ENCODE results near the gene UBE2J2.
A peak's percentile ranks its signal among the peaks of the same experiment; 100 is the strongest.

UBE2J2 gene

GRCh38 chr1:1278620-1279019 is 5.0 kb upstream of the UBE2J2 start:
- Histone ChIP-seq H3K4me1 (ENCODE audit: control extremely low read depth in 1 of 4, control insufficient read depth in 4 of 4, insufficient read depth in 4 of 4, low read length in 3 of 4) (peaks cover 0 to 10% (median 10%) of the 10 kb centered on the region in 4 experiments), H3K27me3 (replicated peaks in 2 of 5; ENCODE audit: control insufficient read depth in 4 of 5, insufficient read depth in 5 of 5, low read length in 4 of 5) (no peaks in the 10 kb centered on the region), H3K27ac (ENCODE audit: insufficient read depth in 1 of 2, low read depth in 1 of 2, low read length in 2 of 2, poor library complexity in 1 of 2, severe bottlenecking in 2 of 2) (no peak overlapping the region), H3K36me3 (ENCODE audit: control insufficient read depth in 4 of 4, insufficient read depth in 4 of 4, low read length in 3 of 4) (no peaks in the 10 kb centered on the region), H3K4me3 (ENCODE audit: control insufficient read depth in 1 of 7, extremely low read depth in 1 of 7, insufficient read depth in 4 of 7, low read depth in 2 of 7, low read length in 6 of 7) (no peak overlapping the region), H3K9me3 (ENCODE audit: control extremely low read depth in 1 of 5, control insufficient read depth in 4 of 5, insufficient read depth in 2 of 5, low read depth in 1 of 5, low read length in 4 of 5) (no peaks in the 10 kb centered on the region)
- 100% methylated on average over 7 of the region's 13 CpGs for WGBS (ENCODE audit: insufficient coverage)
- DNase-seq, result no peak
- ChIA-PET POLR2A (no interaction called here), CTCF (interaction anchor here (1.2 kb wide), 1 partner anchor 12 kb away, joined by 4 read pairs; no protein-coding TSS in a partner anchor)

GRCh38 chr1:1275836-1276235 is 2.2 kb upstream of the UBE2J2 start:
- POLR2A ChIA-PET, result no interaction called here
- CTCF ChIA-PET, result interaction anchor here (0.6 kb wide), 1 partner anchor 11 kb away, joined by 3 read pairs; no protein-coding TSS in a partner anchor

GRCh38 chr1:1274931-1275431 is 1.3 kb upstream of the UBE2J2 start:
- no peak overlapping the region for H3K27ac ChIP-seq (ENCODE audit: insufficient read depth in 1 of 2, low read depth in 1 of 2, low read length in 2 of 2, poor library complexity in 1 of 2, severe bottlenecking in 2 of 2)
- DNase-seq, result no peak
- H3K27me3 ChIP-seq (replicated peaks in 2 of 5; ENCODE audit: control insufficient read depth in 4 of 5, insufficient read depth in 5 of 5, low read length in 4 of 5), result no peaks in the 10 kb centered on the region
- over 99% methylated on average over 11 of the region's 15 CpGs for WGBS (ENCODE audit: insufficient coverage)
- ChIA-PET CTCF (no interaction called here), POLR2A (no interaction called here)
- H3K9me3 ChIP-seq (ENCODE audit: control extremely low read depth in 1 of 5, control insufficient read depth in 4 of 5, insufficient read depth in 2 of 5, low read depth in 1 of 5, low read length in 4 of 5), result no peaks in the 10 kb centered on the region
- peaks cover 4 to 34% (median 26%) of the 10 kb centered on the region in 4 experiments for H3K4me1 ChIP-seq (ENCODE audit: control extremely low read depth in 1 of 4, control insufficient read depth in 4 of 4, insufficient read depth in 4 of 4, low read length in 3 of 4)
- peaks cover 0 to 14% (median 2%) of the 10 kb centered on the region in 4 experiments for H3K36me3 ChIP-seq (ENCODE audit: control insufficient read depth in 4 of 4, insufficient read depth in 4 of 4, low read length in 3 of 4)
- H3K4me3 ChIP-seq (ENCODE audit: control insufficient read depth in 1 of 7, extremely low read depth in 1 of 7, insufficient read depth in 4 of 7, low read depth in 2 of 7, low read length in 6 of 7), result peak overlapping the region in 4 of 7 experiments; percentile 66 to 89 (median 76)

More at GRCh38 chr1:1275836-1276235, 2.2 kb upstream of the UBE2J2 start:
- H3K4me1 ChIP-seq (ENCODE audit: control extremely low read depth in 1 of 4, control insufficient read depth in 4 of 4, insufficient read depth in 4 of 4, low read length in 3 of 4), result peaks cover 4 to 31% (median 25%) of the 10 kb centered on the region in 4 experiments
- WGBS (ENCODE audit: insufficient coverage), result 95% methylated on average over 6 of the region's 9 CpGs
- H3K9me3 ChIP-seq (ENCODE audit: control extremely low read depth in 1 of 5, control insufficient read depth in 4 of 5, insufficient read depth in 2 of 5, low read depth in 1 of 5, low read length in 4 of 5), result no peaks in the 10 kb centered on the region
- no peak overlapping the region for H3K4me3 ChIP-seq (ENCODE audit: control insufficient read depth in 1 of 7, extremely low read depth in 1 of 7, insufficient read depth in 4 of 7, low read depth in 2 of 7, low read length in 6 of 7)
- H3K36me3 ChIP-seq (ENCODE audit: control insufficient read depth in 4 of 4, insufficient read depth in 4 of 4, low read length in 3 of 4), result peaks cover 0 to 6% (median 2%) of the 10 kb centered on the region in 4 experiments
- H3K27ac ChIP-seq (ENCODE audit: insufficient read depth in 1 of 2, low read depth in 1 of 2, low read length in 2 of 2, poor library complexity in 1 of 2, severe bottlenecking in 2 of 2), result no peak overlapping the region
- H3K27me3 ChIP-seq (replicated peaks in 2 of 5; ENCODE audit: control insufficient read depth in 4 of 5, insufficient read depth in 5 of 5, low read length in 4 of 5), result no peaks in the 10 kb centered on the region
- DNase-seq, result no peak

GRCh38 chr1:1274299-1274930 is 761 bp upstream of the UBE2J2 start:
- Histone ChIP-seq H3K36me3 (ENCODE audit: control insufficient read depth in 4 of 4, insufficient read depth in 4 of 4, low read length in 3 of 4) (peaks cover 0 to 19% (median 2%) of the 10 kb centered on the region in 4 experiments), H3K27me3 (replicated peaks in 2 of 5; ENCODE audit: control insufficient read depth in 4 of 5, insufficient read depth in 5 of 5, low read length in 4 of 5) (no peaks in the 10 kb centered on the region), H3K4me1 (ENCODE audit: control extremely low read depth in 1 of 4, control insufficient read depth in 4 of 4, insufficient read depth in 4 of 4, low read length in 3 of 4) (peaks cover 4 to 34% (median 26%) of the 10 kb centered on the region in 4 experiments), H3K9me3 (ENCODE audit: control extremely low read depth in 1 of 5, control insufficient read depth in 4 of 5, insufficient read depth in 2 of 5, low read depth in 1 of 5, low read length in 4 of 5) (no peaks in the 10 kb centered on the region), H3K4me3 (ENCODE audit: control insufficient read depth in 1 of 7, extremely low read depth in 1 of 7, insufficient read depth in 4 of 7, low read depth in 2 of 7, low read length in 6 of 7) (peak overlapping the region; percentile 62 to 89 (median 72)), H3K27ac (ENCODE audit: insufficient read depth in 1 of 2, low read depth in 1 of 2, low read length in 2 of 2, poor library complexity in 1 of 2, severe bottlenecking in 2 of 2) (peak overlapping the region in 1 of 2 experiments; percentile 61)
- ChIA-PET POLR2A (no interaction called here), CTCF (interaction anchor here (1.2 to 1.4 kb wide), 2 partner anchors 16 to 18 kb away, joined by 4 to 5 read pairs; no protein-coding TSS in a partner anchor)
- 64% methylated on average over 13 of the region's 31 CpGs for WGBS (ENCODE audit: insufficient coverage)
- no peak for DNase-seq

GRCh38 chr1:1273209-1273511 is 494 bp downstream of the UBE2J2 start:
- Histone ChIP-seq H3K27ac (ENCODE audit: insufficient read depth in 1 of 2, low read depth in 1 of 2, low read length in 2 of 2, poor library complexity in 1 of 2, severe bottlenecking in 2 of 2) (peak overlapping the region; percentile 66 to 89), H3K36me3 (ENCODE audit: control insufficient read depth in 4 of 4, insufficient read depth in 4 of 4, low read length in 3 of 4) (peaks cover 3 to 28% (median 4%) of the 10 kb centered on the region in 4 experiments), H3K4me3 (ENCODE audit: control insufficient read depth in 1 of 7, extremely low read depth in 1 of 7, insufficient read depth in 4 of 7, low read depth in 2 of 7, low read length in 6 of 7) (peak overlapping the region; percentile 81 to 96 (median 89)), H3K4me1 (ENCODE audit: control extremely low read depth in 1 of 4, control insufficient read depth in 4 of 4, insufficient read depth in 4 of 4, low read length in 3 of 4) (peaks cover 4 to 34% (median 26%) of the 10 kb centered on the region in 4 experiments), H3K27me3 (replicated peaks in 2 of 5; ENCODE audit: control insufficient read depth in 4 of 5, insufficient read depth in 5 of 5, low read length in 4 of 5) (no peaks in the 10 kb centered on the region), H3K9me3 (ENCODE audit: control extremely low read depth in 1 of 5, control insufficient read depth in 4 of 5, insufficient read depth in 2 of 5, low read depth in 1 of 5, low read length in 4 of 5) (no peaks in the 10 kb centered on the region)
- CTCF ChIA-PET, result interaction anchor here (1.2 to 1.4 kb wide), 2 partner anchors 17 to 19 kb away, joined by 4 to 5 read pairs; no protein-coding TSS in a partner anchor
- DNase-seq, result no peak
- POLR2A ChIA-PET, result interaction anchor here (1.0 kb wide), 1 partner anchor 9 kb away, joined by 8 read pairs; no protein-coding TSS in a partner anchor
- 0% methylated on average over 31 of the region's 31 CpGs for WGBS (ENCODE audit: insufficient coverage)

GRCh38 chr1:1272341-1273208 is 1.1 kb downstream of the UBE2J2 start:
- Histone ChIP-seq H3K4me1 (ENCODE audit: control extremely low read depth in 1 of 4, control insufficient read depth in 4 of 4, insufficient read depth in 4 of 4, low read length in 3 of 4) (peaks cover 4 to 34% (median 26%) of the 10 kb centered on the region in 4 experiments), H3K27ac (ENCODE audit: insufficient read depth in 1 of 2, low read depth in 1 of 2, low read length in 2 of 2, poor library complexity in 1 of 2, severe bottlenecking in 2 of 2) (peak overlapping the region; percentile 66 to 89), H3K36me3 (ENCODE audit: control insufficient read depth in 4 of 4, insufficient read depth in 4 of 4, low read length in 3 of 4) (peaks cover 5 to 33% (median 7%) of the 10 kb centered on the region in 4 experiments), H3K4me3 (ENCODE audit: control insufficient read depth in 1 of 7, extremely low read depth in 1 of 7, insufficient read depth in 4 of 7, low read depth in 2 of 7, low read length in 6 of 7) (peak overlapping the region; percentile 81 to 96 (median 89)), H3K27me3 (replicated peaks in 2 of 5; ENCODE audit: control insufficient read depth in 4 of 5, insufficient read depth in 5 of 5, low read length in 4 of 5) (no peaks in the 10 kb centered on the region), H3K9me3 (ENCODE audit: control extremely low read depth in 1 of 5, control insufficient read depth in 4 of 5, insufficient read depth in 2 of 5, low read depth in 1 of 5, low read length in 4 of 5) (no peaks in the 10 kb centered on the region)
- 51% methylated on average over 41 of the region's 43 CpGs for WGBS (ENCODE audit: insufficient coverage)
- ChIA-PET CTCF (interaction anchor here (1.4 to 2.1 kb wide), 3 partner anchors 10 to 18 kb away, joined by 4 to 10 read pairs (median 5); no protein-coding TSS in a partner anchor), POLR2A (interaction anchor here (1.0 kb wide), 1 partner anchor 9 kb away, joined by 8 read pairs; no protein-coding TSS in a partner anchor)
- DNase-seq, result no peak

Data from common myeloid progenitor, CD34-positive (primary cell).